Stimulated activated CD8-positive, alpha-beta memory T cell treated with anti-CD3 and anti-CD28 coated beads, Interleukin-7, amount 100 ng/mL, for 1 hour (primary cell): Measurements from ENCODE around the gene CBX6.
A peak's percentile ranks its signal among the peaks of the same experiment; 100 is the strongest.
"Not testable (repeated sequence)": the region's sequence is repeated elsewhere in the genome, so short reads cannot be mapped to it uniquely, and the experiment has no call there.

Experiments used
- DNase-seq, 2 donors: peaks; one replicate each; pipeline ENCODE4 v3.0.0-alpha.2; 2020; ENCODE audit warnings: low read depth in 2 of 2

CBX6 gene

DNA sequence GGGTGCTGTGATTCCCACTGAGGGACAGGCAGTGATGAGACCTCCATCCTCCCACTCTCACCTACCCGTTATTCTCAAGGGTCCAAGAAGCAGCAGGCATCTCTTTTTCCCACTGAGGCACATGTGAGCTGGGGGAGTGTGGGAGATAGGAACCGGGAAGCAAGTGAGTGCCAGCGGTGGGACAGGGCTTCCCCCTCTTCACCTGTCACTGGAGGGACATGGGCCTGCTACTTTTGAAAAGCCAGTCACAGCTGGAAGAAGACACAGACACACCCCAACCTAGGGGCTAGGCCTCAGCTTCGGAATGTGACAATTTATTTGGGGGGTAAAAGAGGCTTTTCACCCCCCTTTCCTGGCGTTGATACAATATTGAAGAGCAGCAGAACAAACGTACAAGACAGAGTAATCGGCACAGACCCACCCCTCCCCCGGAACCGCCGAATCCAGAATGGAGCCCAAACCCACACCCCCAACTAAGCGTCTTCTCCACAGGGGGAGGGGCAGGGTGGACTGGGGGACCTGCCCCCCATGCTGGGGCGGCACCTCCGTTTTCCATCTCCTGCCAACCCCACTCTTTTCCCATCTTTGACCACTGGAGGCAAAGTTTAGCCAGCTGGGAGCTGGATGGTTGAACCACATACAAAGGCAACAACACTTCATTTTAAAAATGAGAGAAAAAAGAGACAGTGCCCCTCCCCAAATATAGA is 10.7 kb downstream of the CBX6 start:
- no peak for DNase-seq

DNA sequence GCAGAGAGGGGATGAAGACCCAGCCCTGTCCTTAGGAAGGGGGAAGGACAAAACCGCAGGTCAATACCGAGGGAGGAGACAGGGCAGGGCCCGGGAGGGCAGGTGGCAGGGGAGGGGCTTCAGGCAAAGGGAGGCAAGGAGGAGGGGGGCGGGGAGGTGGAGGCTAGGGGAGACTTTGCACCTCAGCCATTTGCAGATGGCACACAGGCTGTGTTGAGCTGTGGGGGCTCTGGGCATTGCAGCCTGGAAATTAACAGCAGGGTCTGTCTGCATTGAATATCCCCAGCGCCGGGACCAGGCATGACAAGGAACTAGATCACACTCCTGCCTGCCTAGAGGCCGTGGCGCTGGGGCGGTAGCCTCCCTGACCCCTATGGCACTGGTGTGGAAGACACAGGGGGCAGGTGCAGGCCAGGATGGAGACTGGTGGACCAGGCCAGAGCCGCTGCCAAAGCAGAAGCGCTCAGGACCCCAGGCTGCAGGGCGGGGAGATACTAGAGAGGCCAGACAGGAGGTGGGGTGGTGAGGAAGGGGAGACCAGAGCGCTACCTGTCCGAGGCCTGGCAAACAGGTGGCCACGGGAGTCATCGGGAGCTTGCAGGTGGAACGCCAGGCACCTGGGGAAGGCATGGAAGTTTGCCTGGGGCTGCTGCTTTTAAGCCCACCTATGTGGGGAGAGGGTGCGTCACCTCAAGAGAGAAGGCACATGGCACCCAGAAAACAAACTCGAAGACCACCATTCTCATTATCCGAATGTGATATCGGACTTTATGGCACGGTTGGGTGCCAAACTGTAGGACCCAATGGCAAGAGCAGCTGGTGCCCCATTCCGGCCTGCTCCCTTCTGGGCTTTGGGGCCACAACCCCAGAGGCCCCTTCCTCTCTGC is 11.5 kb downstream of the CBX6 start:
- DNase-seq = no peak

DNA sequence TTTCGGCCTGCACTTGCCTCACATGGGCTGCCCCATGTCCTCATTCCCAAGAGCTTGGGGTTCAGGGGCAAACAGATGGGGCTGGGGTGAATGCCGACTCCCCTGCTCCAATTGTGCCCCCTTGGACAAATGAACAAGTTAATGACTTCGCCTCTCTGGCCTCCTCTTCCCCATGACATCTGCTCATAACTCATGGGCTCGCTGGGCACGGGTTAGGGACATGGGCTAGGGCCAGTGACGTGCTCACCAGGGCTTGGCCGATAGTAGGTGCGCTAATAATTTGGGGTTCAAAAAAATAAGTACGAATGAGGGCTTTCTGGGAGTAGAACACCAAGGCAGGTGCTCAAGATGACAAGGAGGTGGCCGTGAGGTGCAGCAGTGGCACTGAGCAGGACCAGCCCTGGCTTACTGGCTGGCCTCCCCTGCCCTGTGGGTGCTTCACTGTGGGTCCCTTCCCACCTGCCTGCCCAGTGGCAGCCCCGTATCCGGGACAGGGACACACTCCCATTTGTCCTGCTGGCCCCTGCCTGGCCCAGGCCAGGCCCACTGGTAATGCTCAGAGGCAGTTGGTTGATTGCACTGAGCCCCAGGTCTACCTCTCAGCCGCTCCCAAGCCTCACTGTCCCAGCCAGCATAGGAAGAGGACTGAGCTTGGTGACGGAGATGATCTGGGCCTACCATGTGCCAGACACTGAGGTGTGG is 12.3 kb downstream of the CBX6 start:
- no peak for DNase-seq

DNA sequence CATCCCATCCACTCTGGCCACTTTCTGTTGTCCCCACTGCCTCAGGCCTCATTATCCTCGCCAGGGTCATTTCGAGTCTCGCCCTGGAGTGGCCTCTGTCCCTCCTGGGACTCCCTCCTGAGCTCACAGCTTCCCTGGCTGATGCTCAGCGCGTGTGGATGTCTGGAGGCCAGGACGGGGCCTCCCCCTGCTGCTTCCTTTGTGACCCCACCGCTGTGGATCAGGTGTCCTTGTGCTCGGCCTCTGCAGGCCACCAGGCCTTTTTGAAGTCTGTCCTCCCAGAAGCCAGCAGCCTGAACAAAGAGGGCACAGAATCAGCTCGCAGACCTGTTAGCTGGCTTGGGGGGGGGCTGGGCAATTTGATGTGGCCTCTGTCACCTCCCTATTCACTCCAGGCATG is 13.5 kb downstream of the CBX6 start:
- no peak for DNase-seq

DNA sequence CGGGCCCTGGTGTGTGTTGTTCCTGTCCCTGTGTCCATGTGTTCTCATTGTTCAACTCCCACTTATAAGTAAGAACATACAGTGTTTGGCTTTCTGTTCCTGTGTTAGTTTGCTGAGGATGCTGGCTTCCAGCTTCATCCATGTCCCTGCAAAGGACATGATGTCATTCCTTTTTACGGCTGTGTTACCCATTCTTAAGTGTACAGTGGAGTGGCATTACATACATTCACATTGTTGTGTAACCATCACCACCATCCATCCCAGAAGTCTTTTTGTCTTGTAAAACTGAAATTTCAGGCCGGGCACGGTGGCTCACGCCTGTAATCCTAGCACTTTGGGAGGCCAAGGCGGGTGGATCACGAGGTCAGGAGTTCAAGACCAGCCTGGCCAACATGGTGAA is 17.5 kb downstream of the CBX6 start:
- not testable (repeated sequence) for DNase-seq

DNA sequence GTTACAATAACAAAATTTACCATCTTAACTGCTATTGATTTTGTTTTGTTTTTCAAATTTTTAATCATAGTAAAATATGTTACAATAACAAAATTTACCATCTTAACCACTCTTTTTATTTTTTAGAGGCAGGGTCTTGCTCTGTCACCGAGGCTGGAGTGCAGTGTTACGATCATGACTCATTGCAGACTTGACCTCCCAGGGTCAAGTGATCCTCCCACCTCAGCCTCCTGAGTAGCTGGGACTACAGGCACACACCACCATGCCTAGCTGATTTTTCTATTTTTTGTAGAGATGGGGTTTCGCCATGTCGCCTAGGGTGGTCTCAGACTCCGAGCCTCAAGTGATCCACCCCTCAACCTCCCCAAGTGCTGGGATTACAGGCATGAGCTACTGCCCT is 18.1 kb downstream of the CBX6 start:
- DNase-seq = not testable (repeated sequence)

DNA sequence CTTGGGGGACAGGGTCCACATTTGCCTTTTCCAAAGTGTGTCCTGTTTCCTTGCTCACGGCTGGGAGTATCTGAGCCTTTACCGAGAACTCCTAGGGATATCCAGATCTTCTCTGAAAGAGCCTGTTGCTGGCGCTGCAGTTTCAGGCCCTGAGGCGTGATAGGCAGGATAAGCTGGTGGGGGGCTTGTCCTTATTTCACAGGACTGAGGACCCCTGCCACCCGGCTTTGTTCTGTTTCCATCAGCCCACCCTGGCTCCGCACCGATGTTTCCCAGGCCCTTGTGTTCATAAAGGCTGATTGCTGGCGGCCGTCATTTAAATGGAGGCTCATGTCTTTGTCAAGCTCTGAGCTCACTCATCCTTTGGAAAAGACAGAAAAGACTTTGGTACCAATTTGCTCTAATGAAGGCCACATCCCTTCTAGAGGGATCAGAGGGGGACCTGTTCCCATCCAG is 18.8 kb downstream of the CBX6 start:
- no peak for DNase-seq

DNA sequence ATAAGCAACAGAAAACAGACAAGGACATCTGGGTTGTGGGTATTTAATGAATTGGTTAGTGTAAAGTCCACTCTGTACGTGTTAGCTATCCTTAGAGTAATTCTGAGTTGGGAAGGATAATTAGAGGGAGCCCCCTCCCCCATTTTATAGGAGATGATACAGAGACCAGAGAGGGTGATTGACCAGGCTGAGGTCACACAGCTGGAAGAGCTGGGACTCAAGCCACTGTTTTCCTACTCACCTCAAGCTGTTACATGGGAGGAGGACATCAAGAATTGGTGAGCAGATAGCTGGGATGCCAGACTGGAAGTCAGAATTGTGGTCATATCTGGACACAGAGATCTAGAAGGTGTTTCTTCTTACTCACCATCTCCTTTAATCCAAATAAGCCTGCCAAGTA is 19.5 kb downstream of the CBX6 start:
- no peak for DNase-seq

DNA sequence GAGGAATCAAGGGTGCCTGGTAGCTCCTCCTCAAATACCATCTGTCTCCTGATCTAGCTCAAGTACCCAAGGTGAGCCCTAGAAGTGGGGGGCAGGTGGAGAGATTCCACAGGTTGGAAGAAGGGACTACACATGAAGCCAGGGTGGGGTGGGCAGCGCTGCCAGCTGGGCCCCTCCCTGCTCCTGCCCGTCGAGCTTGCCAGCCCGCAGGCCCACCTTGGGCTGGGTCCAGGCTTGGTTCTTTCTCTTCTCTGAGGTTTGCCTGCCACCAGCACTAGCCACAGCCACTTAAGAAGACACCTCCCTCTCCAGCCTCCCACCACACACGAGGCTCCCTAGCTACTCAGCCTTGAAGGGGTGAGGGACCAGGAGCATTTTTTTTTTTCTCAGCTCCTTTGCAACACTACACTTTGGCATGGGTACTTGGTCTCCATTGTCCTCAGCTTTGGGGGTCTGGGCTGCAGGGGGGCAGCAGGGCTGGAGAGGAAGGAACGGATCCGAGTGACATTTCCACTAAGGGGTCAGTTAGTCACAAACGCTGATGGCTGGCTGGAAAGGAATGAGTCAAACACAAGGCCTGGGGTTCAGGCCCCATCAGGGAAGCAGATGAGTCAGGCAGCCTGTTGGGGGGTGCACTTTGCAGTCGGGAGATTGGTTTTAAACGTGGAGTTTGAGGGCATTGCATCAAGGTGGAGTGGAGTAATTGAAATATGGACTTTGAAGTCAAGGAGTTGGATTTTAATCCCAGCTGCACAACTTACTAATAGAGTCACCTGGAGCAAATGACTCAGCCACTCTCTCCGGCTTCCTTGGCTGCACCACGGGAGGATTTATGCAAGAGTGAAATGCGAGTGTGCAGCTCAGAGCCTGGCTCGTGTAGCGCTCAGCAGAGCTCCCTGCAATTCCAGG is 20.8 kb downstream of the CBX6 start:
- no peak for DNase-seq

DNA sequence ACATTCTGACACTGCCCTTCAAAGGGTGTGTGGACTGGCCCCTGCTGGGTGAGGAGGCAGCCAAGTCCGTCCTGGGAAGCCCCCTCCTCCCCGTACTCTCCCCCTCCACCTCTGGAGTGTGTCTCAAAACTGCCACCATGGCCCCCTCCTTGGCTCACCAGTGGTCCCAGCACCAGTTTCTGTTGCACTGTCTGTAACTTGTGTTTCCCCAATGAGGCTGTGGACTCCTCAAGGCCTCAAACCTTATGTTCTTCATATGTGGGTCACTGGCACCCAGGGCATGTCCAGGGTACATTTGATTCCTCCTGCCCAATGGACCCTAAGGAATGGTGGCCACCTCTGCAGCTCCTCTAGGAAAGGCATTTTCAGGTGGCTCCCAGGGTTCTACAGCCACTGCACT is 21.6 kb downstream of the CBX6 start:
- no peak for DNase-seq

DNA sequence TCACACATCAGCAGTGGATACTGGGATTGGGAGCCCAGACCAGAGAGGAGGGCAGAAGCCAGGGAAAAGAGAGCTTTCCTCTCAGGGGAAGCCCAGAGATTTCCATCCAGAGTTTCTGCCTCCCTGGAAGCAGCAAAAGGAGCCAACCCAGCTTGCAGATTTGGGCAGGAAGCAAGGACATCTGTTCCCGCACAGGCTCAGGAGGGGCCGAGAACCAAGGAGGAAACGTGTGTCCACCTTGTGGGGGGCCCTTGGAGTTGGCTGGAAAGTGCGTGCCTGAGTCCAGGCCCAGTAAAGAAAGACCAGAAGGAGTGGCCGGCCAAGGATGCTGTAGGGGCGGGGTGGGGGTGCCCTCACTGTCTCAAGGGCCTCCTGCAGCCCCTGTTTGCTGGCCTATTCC is 22.2 kb downstream of the CBX6 start:
- no peak for DNase-seq

DNA sequence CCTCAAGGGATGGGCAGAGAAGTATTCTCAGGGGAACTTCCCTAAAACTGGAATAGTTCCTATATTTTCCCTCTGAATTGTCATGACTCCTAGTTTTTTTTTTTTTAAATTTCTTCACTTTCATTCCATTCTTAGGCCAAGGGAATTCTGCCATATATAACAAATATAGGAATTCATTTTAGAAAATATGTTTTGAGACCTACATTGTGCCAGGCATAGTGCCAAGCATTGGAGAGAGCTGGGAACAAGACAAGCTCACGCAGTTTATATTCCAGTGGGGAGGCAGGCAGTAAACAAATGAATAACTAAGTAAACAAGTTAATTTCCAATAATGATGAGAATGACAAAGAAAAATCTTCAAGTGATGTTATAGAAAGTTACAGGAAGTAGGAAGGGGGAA is 25.6 kb downstream of the CBX6 start:
- no peak for DNase-seq

DNA sequence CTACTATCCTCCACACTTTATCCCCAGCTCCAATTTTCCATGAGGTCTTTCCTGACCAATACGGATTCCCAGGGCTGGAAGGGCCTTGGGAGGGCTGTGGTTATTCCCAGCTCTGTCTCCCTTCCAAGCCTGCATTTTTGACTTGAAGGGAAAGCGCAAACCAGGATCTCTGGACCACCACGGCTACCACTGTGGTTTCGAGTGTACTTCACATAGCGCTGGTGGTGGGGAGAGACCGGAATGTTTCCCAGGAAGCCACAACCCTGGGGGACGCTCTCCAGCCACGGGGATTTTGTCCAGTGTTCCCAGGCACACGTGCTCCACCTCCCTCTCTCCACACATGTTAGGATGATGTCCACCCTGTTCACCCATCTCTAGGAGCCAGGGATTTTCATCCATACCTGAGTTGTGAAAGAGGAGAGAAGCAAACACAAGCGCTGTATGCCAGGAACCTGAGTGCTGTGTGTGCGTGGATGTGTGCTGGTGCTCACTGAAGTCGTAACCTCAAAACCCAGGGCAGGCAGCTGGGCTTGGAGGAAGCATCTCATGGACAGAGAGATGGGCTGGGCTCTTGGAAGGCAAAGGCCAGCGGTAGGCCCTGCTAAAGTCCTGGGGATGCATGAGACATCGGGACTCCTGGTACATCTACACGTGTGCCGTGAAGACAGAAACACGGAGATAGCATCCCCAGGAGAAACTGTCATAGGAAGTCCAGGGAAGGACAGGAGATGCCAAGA is 26.8 kb downstream of the CBX6 start:
- DNase-seq = no peak

DNA sequence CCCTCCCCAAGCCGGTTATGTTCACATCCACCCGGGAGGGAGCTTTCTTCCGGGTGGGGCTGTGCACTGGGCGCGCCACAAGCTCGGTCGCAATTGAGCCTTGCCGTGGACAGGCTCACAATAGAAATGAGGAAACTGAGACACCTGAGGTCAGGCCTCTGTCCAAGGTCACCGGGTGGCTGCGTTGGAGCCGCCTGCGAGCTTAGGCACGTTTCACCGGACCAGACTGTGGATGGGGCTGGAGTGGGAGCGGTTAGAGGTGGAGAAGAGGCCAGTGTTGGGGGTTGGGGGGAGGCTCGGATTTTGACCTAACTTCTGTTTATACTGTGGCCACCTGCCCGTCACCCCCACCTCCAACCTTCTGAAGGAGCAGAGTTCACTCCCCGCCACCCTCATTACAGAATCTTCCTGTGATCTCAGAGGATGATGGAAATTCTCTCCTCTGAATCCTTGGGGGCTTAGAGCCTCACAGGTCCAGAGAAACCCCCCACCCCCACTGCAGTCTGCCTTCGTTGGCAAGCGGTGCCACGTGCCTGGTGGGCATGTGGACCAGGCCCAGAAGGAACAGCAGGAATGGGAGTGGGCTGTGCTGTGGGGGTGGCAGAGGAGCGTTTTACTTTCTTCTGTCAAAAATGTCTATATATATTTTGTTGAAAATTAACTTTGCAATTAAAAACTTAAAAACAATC is 27.6 kb downstream of the CBX6 start:
- DNase-seq = no peak

DNA sequence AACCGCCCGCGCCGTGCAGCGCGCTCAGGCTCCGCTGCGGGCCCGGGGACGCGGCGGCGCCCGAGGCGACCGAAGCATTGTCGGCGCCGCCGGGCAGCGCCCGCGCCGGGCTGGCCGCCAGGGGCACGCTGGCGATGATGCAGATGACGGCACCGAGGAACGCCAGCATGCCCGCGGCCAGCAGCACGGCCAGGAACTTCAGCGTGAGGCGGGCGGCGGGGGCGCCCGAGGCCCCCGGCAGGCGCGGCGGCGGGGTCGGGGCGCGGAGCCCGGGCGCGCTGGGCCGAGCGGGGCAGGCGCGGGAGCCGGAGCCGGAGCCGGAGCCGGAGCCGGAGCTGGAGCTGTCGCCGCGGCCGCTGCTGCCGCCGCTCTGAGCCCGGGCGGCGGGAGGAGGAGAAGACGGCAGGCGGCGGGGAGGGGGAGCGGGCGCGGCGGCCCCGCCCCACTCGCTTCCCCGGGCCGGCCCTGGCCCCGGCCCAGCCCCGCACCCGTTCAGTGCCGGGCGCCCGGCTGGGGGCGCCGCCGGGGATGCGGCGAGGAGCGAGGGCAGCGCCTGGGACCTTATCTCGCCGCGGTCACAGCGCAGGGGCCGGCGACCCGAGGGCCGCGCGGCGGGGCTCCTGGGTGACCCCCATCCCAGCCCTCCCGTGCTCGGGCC is 28.2 kb downstream of the CBX6 start, which contains the start of gene NPTXR:
NPTXR (minus strand) TSS at position 372 of the 658 bp plus-strand sequence.
- DNase-seq = peak in 1 of 2 donors; percentile 11

DNA sequence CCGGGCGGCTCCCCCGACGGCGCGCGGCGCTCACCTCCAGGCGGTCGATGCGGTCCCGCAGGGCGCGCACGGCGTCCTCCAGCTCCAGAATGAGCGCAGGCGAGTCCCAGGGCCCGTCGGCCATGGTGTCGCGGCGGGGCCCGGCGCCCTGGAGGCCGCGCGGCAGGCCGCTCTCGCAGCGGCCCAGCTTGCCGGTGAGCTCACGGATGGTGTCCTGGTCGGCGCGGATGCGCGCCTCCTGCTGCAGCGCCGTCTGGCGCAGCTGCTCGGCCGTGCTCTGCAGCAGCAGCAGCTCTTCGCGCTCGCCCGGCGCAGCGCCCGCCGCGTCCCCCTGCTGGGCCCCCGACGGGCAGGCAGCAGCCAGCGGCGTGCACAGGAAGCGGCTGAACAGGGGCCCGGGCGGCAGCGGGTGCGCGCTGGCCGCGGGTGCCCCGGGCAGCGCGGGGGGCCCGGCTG is 28.8 kb downstream of the CBX6 start:
- peak; percentile 4 to 19 for DNase-seq

DNA sequence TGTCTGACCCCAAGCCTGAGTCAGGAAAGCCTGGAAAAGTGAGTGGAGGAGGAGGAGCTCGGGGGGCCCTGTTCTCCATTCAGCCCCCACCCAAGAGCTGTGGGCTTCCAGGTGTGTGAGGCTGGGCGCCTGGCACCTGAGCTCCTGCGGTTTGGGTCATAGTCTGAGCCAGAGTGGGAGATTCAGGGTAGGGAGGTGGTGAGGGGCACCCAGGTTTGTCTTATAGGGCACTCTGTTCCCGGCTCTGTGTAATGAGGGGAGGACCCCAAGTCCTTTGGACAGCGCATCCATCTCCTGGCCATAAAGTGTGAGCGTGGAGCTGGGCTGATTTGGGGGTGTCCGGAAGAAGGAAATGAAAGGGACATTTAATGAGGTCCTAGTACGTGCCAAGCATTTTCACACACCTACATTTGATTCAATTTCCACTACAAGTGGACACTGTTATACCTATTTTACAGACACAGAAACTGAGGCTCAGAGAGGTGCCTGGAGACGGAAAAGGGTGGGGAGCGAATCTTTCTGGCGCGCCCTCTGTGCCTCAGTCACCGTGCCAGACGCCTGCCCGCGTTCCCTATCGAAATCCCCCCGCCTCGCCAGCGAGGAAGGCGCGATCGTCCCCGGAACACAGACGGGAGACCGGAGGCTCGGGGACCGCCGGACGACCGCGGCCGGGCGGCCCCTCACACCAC is 29.4 kb downstream of the CBX6 start:
- no peak for DNase-seq

DNA sequence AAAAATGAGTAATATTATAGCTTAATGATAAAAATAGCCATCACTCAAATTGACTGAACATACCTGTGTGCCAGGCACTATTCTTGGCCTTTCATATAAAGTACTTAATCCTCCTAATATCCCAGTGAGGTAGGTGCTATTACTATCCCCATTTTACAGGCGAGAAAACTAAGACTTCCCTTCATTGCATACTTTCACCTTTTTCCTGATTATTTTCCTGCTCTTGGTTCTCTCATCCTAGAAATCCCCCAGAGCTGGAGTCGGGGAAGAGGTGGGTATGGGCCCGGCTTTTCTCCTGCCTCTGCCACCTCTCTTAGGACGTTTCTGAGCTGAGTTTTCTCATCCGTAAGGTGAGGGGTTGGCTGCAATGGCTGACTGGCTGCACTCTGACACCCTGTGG is 30.4 kb downstream of the CBX6 start:
- DNase-seq = no peak

DNA sequence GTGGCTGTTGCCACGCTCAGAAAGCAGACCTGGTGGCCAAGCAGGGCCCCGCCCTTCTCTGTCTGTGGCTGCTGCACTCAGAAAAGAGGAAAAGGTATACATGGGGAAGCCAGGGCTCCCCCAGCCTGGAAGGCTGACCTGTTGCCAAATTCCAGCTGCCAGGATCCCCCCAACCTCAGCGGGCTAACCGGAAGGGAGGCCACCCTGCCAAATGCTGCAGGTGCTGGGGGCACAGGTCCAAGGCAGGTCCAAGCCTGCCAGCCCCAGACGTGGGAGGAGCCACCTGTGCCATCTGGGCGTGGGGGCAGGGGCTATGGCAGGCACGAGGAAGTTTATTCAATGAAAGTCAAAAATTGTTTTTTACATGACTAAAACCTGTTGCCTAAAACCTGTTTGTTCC is 30.8 kb downstream of the CBX6 start:
- no peak for DNase-seq
